Erythroblast (primary cell): ENCODE measurements around the gene CAMK4.

Experiments used
- GATA1 ChIP-seq: IDR thresholded peaks from 2 replicates; pipeline ENCODE4 v1.6.1; 2011; ENCODE audit warnings: low read depth, mild to moderate bottlenecking, control low read depth, low read length, moderate library complexity
- POLR2A ChIP-seq: IDR thresholded peaks from 2 replicates; pipeline ENCODE4 v1.6.1; 2011; ENCODE audit warnings: mild to moderate bottlenecking, low read length

DNA sequence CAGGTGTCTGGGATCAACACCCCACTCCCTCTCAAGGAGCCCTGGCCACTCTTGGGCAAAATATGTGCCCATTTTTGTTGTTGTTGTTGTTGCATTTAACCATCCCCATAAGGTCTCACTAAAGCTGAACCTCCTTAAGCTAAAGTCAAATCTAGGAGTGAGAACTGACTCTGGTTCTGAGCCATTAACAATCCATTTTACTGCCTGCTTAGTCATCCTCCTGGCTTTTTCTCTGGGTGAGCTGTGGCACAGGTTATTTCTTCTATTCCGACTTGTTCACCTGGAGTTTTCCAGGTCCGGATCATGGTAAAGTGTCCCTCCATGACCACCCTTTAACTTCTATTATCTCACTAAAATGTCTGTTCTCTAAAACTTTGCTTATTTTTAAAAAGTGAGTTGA is 85.2 kb downstream of the CAMK4 start:
- TF ChIP-seq POLR2A (no peak), GATA1 (no peak)
